Activated naive CD4-positive, alpha-beta T cell treated with anti-CD3 and anti-CD28 coated beads, Interleukin-2, amount 50 U/mL, for 24 hours (primary cell): ENCODE data around the gene RCBTB1.
A peak's percentile ranks its signal among the peaks of the same experiment; 100 is the strongest.
"Not testable (repeated sequence)": the region's sequence is repeated elsewhere in the genome, so short reads cannot be mapped to it uniquely, and the experiment has no call there.

Experiments
- H3K27ac Mint-ChIP-seq: one replicate; pipeline ENCODE4 v1.8.0; 2021; ENCODE audit warnings: mild to moderate bottlenecking, mixed read lengths
- H3K27me3 Mint-ChIP-seq: one replicate; pipeline ENCODE4 v1.8.0; 2021; ENCODE audit warnings: mixed read lengths
- H3K36me3 Mint-ChIP-seq: one replicate; pipeline ENCODE4 v1.8.0; 2021; ENCODE audit warnings: mixed read lengths
- H3K4me1 Mint-ChIP-seq: one replicate; pipeline ENCODE4 v1.8.0; 2021; ENCODE audit warnings: mixed read lengths
- H3K4me3 Mint-ChIP-seq: one replicate; pipeline ENCODE4 v1.8.0; 2021; ENCODE audit warnings: mild to moderate bottlenecking, mixed read lengths
- H3K9me3 Mint-ChIP-seq: one replicate; pipeline ENCODE4 v1.8.0; 2021; ENCODE audit warnings: mixed read lengths

RCBTB1 gene

GRCh38 chr13:49580980-49581680 lies 4.2 kb downstream of the RCBTB1 start:
- peaks cover 57% of the 10 kb centered on the region for H3K4me1 Mint-ChIP-seq

GRCh38 chr13:49579501-49579900 lies 5.9 kb downstream of the RCBTB1 start:
- Mint-ChIP-seq H3K27ac (no peak overlapping the region), H3K27me3 (no peaks in the 10 kb centered on the region), H3K36me3 (peaks cover 5% of the 10 kb centered on the region), H3K4me1 (peaks cover 55% of the 10 kb centered on the region), H3K9me3 (no peaks in the 10 kb centered on the region), H3K4me3 (no peak overlapping the region)

More at GRCh38 chr13:49580980-49581680, 4.2 kb downstream of the RCBTB1 start:
- no peaks in the 10 kb centered on the region for H3K9me3 Mint-ChIP-seq
- no peaks in the 10 kb centered on the region for H3K27me3 Mint-ChIP-seq
- peaks cover 2% of the 10 kb centered on the region for H3K36me3 Mint-ChIP-seq
- H3K4me3 Mint-ChIP-seq = no peak overlapping the region
- H3K27ac Mint-ChIP-seq = no peak overlapping the region

GRCh38 chr13:49571299-49572240 lies 13.8 kb downstream of the RCBTB1 start:
- Mint-ChIP-seq H3K36me3 (peaks cover 8% of the 10 kb centered on the region), H3K9me3 (no peaks in the 10 kb centered on the region), H3K4me1 (peaks cover 23% of the 10 kb centered on the region), H3K27me3 (no peaks in the 10 kb centered on the region), H3K4me3 (no peak overlapping the region), H3K27ac (no peak overlapping the region)

- Mint-ChIP-seq H3K4me1 (peaks cover 23% of the 10 kb centered on the region), H3K4me3 (peak overlapping the region; percentile 39), H3K9me3 (no peaks in the 10 kb centered on the region), H3K27me3 (no peaks in the 10 kb centered on the region), H3K36me3 (peaks cover 10% of the 10 kb centered on the region), H3K27ac (no peak overlapping the region)
These were observed 15.2 kb downstream of the RCBTB1 start for GRCh38 chr13:49569993-49570689.

GRCh38 chr13:49567491-49567890 lies 17.9 kb downstream of the RCBTB1 start:
- Mint-ChIP-seq H3K4me1 (peaks cover 17% of the 10 kb centered on the region), H3K36me3 (peaks cover 14% of the 10 kb centered on the region), H3K27ac (no peak overlapping the region), H3K4me3 (no peak overlapping the region), H3K27me3 (no peaks in the 10 kb centered on the region), H3K9me3 (no peaks in the 10 kb centered on the region)

GRCh38 chr13:49566461-49566860 lies 18.9 kb downstream of the RCBTB1 start:
- H3K9me3 Mint-ChIP-seq = no peaks in the 10 kb centered on the region
- H3K4me3 Mint-ChIP-seq = no peak overlapping the region
- peaks cover 15% of the 10 kb centered on the region for H3K36me3 Mint-ChIP-seq
- no peak overlapping the region for H3K27ac Mint-ChIP-seq
- peaks cover 17% of the 10 kb centered on the region for H3K4me1 Mint-ChIP-seq
- no peaks in the 10 kb centered on the region for H3K27me3 Mint-ChIP-seq

- peaks cover 20% of the 10 kb centered on the region for H3K36me3 Mint-ChIP-seq
These were observed 19.9 kb downstream of the RCBTB1 start for GRCh38 chr13:49565461-49565860.

GRCh38 chr13:49563516-49563915 lies 21.8 kb downstream of the RCBTB1 start:
- no peaks in the 10 kb centered on the region for H3K27me3 Mint-ChIP-seq

More at GRCh38 chr13:49565461-49565860, 19.9 kb downstream of the RCBTB1 start:
- not testable (repeated sequence) for H3K4me3 Mint-ChIP-seq, H3K9me3 Mint-ChIP-seq, H3K27me3 Mint-ChIP-seq, H3K27ac Mint-ChIP-seq
- peaks cover 16% of the 10 kb centered on the region for H3K4me1 Mint-ChIP-seq

GRCh38 chr13:49561062-49561410 lies 24.3 kb downstream of the RCBTB1 start:
- Mint-ChIP-seq H3K36me3 (peaks cover 30% of the 10 kb centered on the region), H3K27me3 (no peaks in the 10 kb centered on the region), H3K4me1 (peaks cover 19% of the 10 kb centered on the region), H3K27ac (no peak overlapping the region), H3K4me3 (no peak overlapping the region), H3K9me3 (no peaks in the 10 kb centered on the region)

More at GRCh38 chr13:49563516-49563915, 21.8 kb downstream of the RCBTB1 start:
- Mint-ChIP-seq H3K4me3 (no peak overlapping the region), H3K36me3 (peaks cover 31% of the 10 kb centered on the region), H3K27ac (no peak overlapping the region), H3K9me3 (no peaks in the 10 kb centered on the region), H3K4me1 (peaks cover 15% of the 10 kb centered on the region)

GRCh38 chr13:49560270-49561061 lies 24.9 kb downstream of the RCBTB1 start:
- H3K9me3 Mint-ChIP-seq = no peaks in the 10 kb centered on the region
- H3K4me3 Mint-ChIP-seq = no peak overlapping the region
- no peak overlapping the region for H3K27ac Mint-ChIP-seq
- H3K36me3 Mint-ChIP-seq = peaks cover 31% of the 10 kb centered on the region
- H3K4me1 Mint-ChIP-seq = peaks cover 19% of the 10 kb centered on the region
- no peaks in the 10 kb centered on the region for H3K27me3 Mint-ChIP-seq

- H3K27me3 Mint-ChIP-seq = no peaks in the 10 kb centered on the region
- no peaks in the 10 kb centered on the region for H3K9me3 Mint-ChIP-seq
- no peak overlapping the region for H3K4me3 Mint-ChIP-seq
- H3K36me3 Mint-ChIP-seq = peaks cover 33% of the 10 kb centered on the region
- H3K4me1 Mint-ChIP-seq = peaks cover 19% of the 10 kb centered on the region
- no peak overlapping the region for H3K27ac Mint-ChIP-seq
These were observed 26.4 kb downstream of the RCBTB1 start for GRCh38 chr13:49559006-49559405.

GRCh38 chr13:49554387-49554786 lies 31.0 kb downstream of the RCBTB1 start:
- Mint-ChIP-seq H3K36me3 (peaks cover 30% of the 10 kb centered on the region), H3K4me3 (no peak overlapping the region), H3K27me3 (no peaks in the 10 kb centered on the region), H3K27ac (no peak overlapping the region), H3K9me3 (no peaks in the 10 kb centered on the region), H3K4me1 (peaks cover 4% of the 10 kb centered on the region)

GRCh38 chr13:49553888-49554287 lies 31.5 kb downstream of the RCBTB1 start:
- H3K36me3 Mint-ChIP-seq = peaks cover 27% of the 10 kb centered on the region
- H3K4me1 Mint-ChIP-seq = peaks cover 4% of the 10 kb centered on the region
- H3K27ac Mint-ChIP-seq = no peak overlapping the region
- no peaks in the 10 kb centered on the region for H3K9me3 Mint-ChIP-seq
- H3K4me3 Mint-ChIP-seq = no peak overlapping the region
- no peaks in the 10 kb centered on the region for H3K27me3 Mint-ChIP-seq

GRCh38 chr13:49550942-49551644 lies 34.3 kb downstream of the RCBTB1 start:
- Mint-ChIP-seq H3K27me3 (no peaks in the 10 kb centered on the region), H3K36me3 (peaks cover 24% of the 10 kb centered on the region), H3K4me1 (no peaks in the 10 kb centered on the region), H3K4me3 (no peak overlapping the region), H3K9me3 (no peaks in the 10 kb centered on the region), H3K27ac (no peak overlapping the region)
